GM12872 (cell line): Measurements from ENCODE around the gene ARHGAP8.

Experiments
- CTCF ChIP-seq: IDR thresholded peaks from 3 replicates; pipeline ENCODE4 v1.5.1; 2011; ENCODE audit warnings: low read depth, mild to moderate bottlenecking, low read length, moderate library complexity; ENCODE audit not compliant: insufficient read depth

ARHGAP8 gene

GRCh38 chr22:44862281-44862680, 109.9 kb downstream of the ARHGAP8 start:
- no peak for TF ChIP-seq CTCF

- TF ChIP-seq CTCF = no peak
These were observed 110.8 kb downstream of the ARHGAP8 start for GRCh38 chr22:44862981-44863860.

- TF ChIP-seq CTCF = no peak
These were observed 113.0 kb downstream of the ARHGAP8 start for GRCh38 chr22:44865193-44866057.

- TF ChIP-seq CTCF = no peak
These were observed 116.8 kb downstream of the ARHGAP8 start for GRCh38 chr22:44869196-44869595.

GRCh38 chr22:44870021-44870420, 117.6 kb downstream of the ARHGAP8 start:
- no peak for TF ChIP-seq CTCF

GRCh38 chr22:44871782-44872181, 119.4 kb downstream of the ARHGAP8 start:
- no peak for TF ChIP-seq CTCF

GRCh38 chr22:44876921-44877320, 124.5 kb downstream of the ARHGAP8 start:
- TF ChIP-seq CTCF = no peak
